Keratinocyte (primary cell): ENCODE measurements around the gene CKLF. TPM values are rescaled to one million over a fixed set of nuclear protein-coding genes. Genes with fewer than 3 reads are reported as not detected.
A peak's percentile ranks its signal among the peaks of the same experiment; 100 is the strongest.

Source experiments
- DNase-seq: peaks from one replicate; pipeline ENCODE4 v3.0.0-alpha.2; 2011; ENCODE audit warnings: low read depth, missing footprints, low spot score
- FAIRE-seq: peaks from 2 replicates; lab custom pipeline; 2011; peaks lifted over from hg19 to GRCh38; lab: Jason Lieb, UNC
- H2AFZ ChIP-seq: 2 replicates; pipeline ENCODE4 v1.6.0; 2012; ENCODE audit warnings: low read length, control low read depth, inconsistent platforms; ENCODE audit not compliant: control insufficient read depth
- H3K27ac ChIP-seq: 2 replicates; pipeline ENCODE4 v1.5.1; 2011; ENCODE audit warnings: low read length; ENCODE audit not compliant: control insufficient read depth, insufficient read depth
- H3K27me3 ChIP-seq: 3 replicates; pipeline ENCODE4 v1.6.0; 2011; ENCODE audit warnings: low read length; ENCODE audit not compliant: control insufficient read depth, insufficient read depth; ENCODE audit errors: extremely low read depth
- H3K36me3 ChIP-seq, 2 experiments: 2 replicates in 1 of 2; 3 replicates in 1 of 2; pipeline ENCODE4 v1.5.1; 2011; ENCODE audit warnings: low read length in 2 of 2, mild to moderate bottlenecking in 1 of 2; ENCODE audit not compliant: control insufficient read depth in 2 of 2, insufficient read depth in 2 of 2; ENCODE audit errors: extremely low read depth in 1 of 2
- H3K4me1 ChIP-seq: 3 replicates; pipeline ENCODE4 v1.5.1; 2011; ENCODE audit warnings: low read length; ENCODE audit not compliant: control insufficient read depth, insufficient read depth; ENCODE audit errors: extremely low read depth
- H3K4me2 ChIP-seq: 3 replicates; pipeline ENCODE4 v1.6.0; 2011; ENCODE audit warnings: low read depth, low read length; ENCODE audit not compliant: control insufficient read depth, insufficient read depth; ENCODE audit errors: extremely low read depth
- H3K4me3 ChIP-seq, 3 experiments: fragments of 200-600 bp in 1 of 3; sonication (generic) in 1 of 3; 2 replicates in 2 of 3; 3 replicates in 1 of 3; pipeline ENCODE4 v1.5.1; 2011 to 2016; ENCODE audit warnings: low read length in 3 of 3, mild to moderate bottlenecking in 3 of 3, control low read depth in 2 of 3, inconsistent platforms in 1 of 3, low read depth in 1 of 3, mixed read lengths in 1 of 3, mixed run types in 1 of 3, moderate library complexity in 1 of 3; ENCODE audit not compliant: control insufficient read depth in 2 of 3, insufficient read depth in 2 of 3; ENCODE audit errors: extremely low read depth in 1 of 3
- H3K79me2 ChIP-seq: 2 replicates; pipeline ENCODE4 v1.6.0; 2012; ENCODE audit warnings: low read length; ENCODE audit not compliant: control insufficient read depth, insufficient read depth
- H3K9ac ChIP-seq: 3 replicates; pipeline ENCODE4 v1.6.0; 2011; ENCODE audit warnings: low read length; ENCODE audit not compliant: control insufficient read depth, insufficient read depth; ENCODE audit errors: extremely low read depth
- H3K9me1 ChIP-seq: 3 replicates; pipeline ENCODE4 v1.6.0; 2011; ENCODE audit warnings: low read length; ENCODE audit not compliant: control insufficient read depth, insufficient read depth; ENCODE audit errors: extremely low read depth
- H3K9me3 ChIP-seq: 2 replicates; pipeline ENCODE4 v1.5.1; 2012; ENCODE audit warnings: low read depth, low read length; ENCODE audit not compliant: control insufficient read depth
- H4K20me1 ChIP-seq: 3 replicates; pipeline ENCODE4 v1.6.0; 2011; ENCODE audit warnings: low read length; ENCODE audit not compliant: control insufficient read depth, insufficient read depth; ENCODE audit errors: extremely low read depth
- CTCF ChIP-seq, 3 experiments: IDR thresholded peaks in 1 of 3; conservative IDR thresholded peaks in 1 of 3; optimal IDR thresholded peaks in 1 of 3; 2 replicates in 2 of 3; 3 replicates in 1 of 3; pipeline versions ENCODE3 to v1.5.1; 2011; ENCODE audit warnings: low read length in 3 of 3, mild to moderate bottlenecking in 3 of 3, moderate library complexity in 2 of 3, control low read depth in 1 of 3, inconsistent platforms in 1 of 3; ENCODE audit not compliant: insufficient read depth in 2 of 3; ENCODE audit errors: extremely low read depth in 1 of 3
- EZH2 ChIP-seq: IDR thresholded peaks from one replicate; pipeline ENCODE4 v1.6.1; 2012; ENCODE audit warnings: inconsistent platforms, mild to moderate bottlenecking, low read length, moderate library complexity
- dilution Hi-C: fragments of 300-500 bp; cut with MboI; formaldehyde crosslinking; loops from one replicate; pipeline ENCODE4 v1.7.0; 2020; ENCODE audit warnings: low sequenced_read_pairs; ENCODE audit not compliant: extremely low pct_ligation_motif_present
- polyA plus RNA-seq, 5 experiments: library from polyadenylated mRNA; depleted of rRNA in 3 of 5; stranded (reverse) in 3 of 5; stranded (forward) in 1 of 5; unstranded in 1 of 5; fragments of >200 nt; gene quantifications; 1 replicate in 1 of 5; 2 replicates in 3 of 5; 3 replicates in 1 of 5; pipeline versions ENCODE4 v1.2.1 to v1.2.3, GENCODE V29; 2011 to 2012; ENCODE audit warnings: missing spikeins in 2 of 5, low read depth in 1 of 5, low replicate concordance in 1 of 5

The CKLF gene
- polyA plus RNA-seq, 1 donor (not counting 4 experiments of a cell fraction or from before 2014, with no cell fraction given) = 38.0 TPM

DNA sequence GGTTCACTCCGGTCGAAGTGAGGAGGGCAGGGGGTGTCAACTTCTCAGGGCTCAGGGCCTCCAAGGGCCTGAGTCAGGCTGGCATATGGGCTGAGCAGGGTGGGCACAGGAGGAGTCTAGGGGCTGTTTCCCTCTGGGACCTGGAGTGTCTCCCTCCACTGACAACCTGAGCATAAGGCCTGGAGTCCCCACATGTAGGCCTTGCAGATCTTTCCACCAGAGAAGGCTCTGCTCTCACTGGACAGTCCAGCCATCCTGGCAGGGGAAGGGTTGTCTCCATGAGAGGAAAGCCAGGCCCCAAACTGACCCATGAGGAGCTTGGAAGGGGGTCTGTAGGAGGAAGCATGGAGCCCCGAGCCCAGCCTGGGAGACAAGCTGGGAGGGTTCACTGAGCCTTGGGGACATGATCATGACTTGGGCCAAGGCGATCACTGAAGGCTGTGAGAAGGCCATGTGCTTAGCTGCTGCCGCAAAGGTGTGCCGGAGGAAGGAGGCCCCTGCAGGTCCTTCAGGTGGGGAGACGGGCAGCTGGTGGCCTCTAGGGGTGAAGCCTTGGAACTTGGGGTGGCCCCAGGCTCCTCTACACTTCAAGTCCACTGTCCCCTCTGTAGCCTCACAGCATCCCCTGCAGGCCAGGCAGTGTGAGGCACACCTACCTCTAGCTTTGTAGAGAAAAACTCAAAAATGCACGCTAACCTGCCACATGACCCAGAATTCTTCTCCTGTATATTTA lies 36.8 kb downstream of the CKLF start:
- no peaks in the 10 kb centered on the region for H3K9me1 ChIP-seq
- H3K4me1 ChIP-seq = no peaks in the 10 kb centered on the region
- no peaks in the 10 kb centered on the region for H3K9me3 ChIP-seq
- no peak overlapping the region for H3K27ac ChIP-seq
- FAIRE-seq (no peak), DNase-seq (no peak)
- no peaks in the 10 kb centered on the region for H4K20me1 ChIP-seq
- no peaks in the 10 kb centered on the region for H3K79me2 ChIP-seq
- dilution Hi-C loops = no loop called here
- no peak overlapping the region for H3K4me2 ChIP-seq
- no peak for TF ChIP-seq EZH2
- peak; percentile 55 to 74 (median 67) for TF ChIP-seq CTCF (optimal IDR thresholded peaks at IDR 0.05 in 1 of 3, IDR thresholded peaks at IDR 0.05 in 1 of 3, conservative IDR thresholded peaks at IDR 0.05 in 1 of 3; ENCODE audit: extremely low read depth in 1 of 3, insufficient read depth in 2 of 3, low read length in 3 of 3)
- H3K36me3 ChIP-seq = no peaks in the 10 kb centered on the region
- H3K27me3 ChIP-seq = no peaks in the 10 kb centered on the region
- no peak overlapping the region for H2AFZ ChIP-seq
- no peak overlapping the region for H3K4me3 ChIP-seq
- H3K9ac ChIP-seq = no peak overlapping the region

- Histone ChIP-seq H3K9me3 (no peaks in the 10 kb centered on the region), H3K4me2 (no peak overlapping the region), H4K20me1 (no peaks in the 10 kb centered on the region), H3K36me3 (no peaks in the 10 kb centered on the region), H3K27ac (no peak overlapping the region), H3K9ac (no peak overlapping the region), H3K4me3 (no peak overlapping the region), H3K4me1 (no peaks in the 10 kb centered on the region), H3K27me3 (no peaks in the 10 kb centered on the region), H2AFZ (no peak overlapping the region), H3K79me2 (no peaks in the 10 kb centered on the region), H3K9me1 (no peaks in the 10 kb centered on the region)
- DNase-seq = no peak
- TF ChIP-seq EZH2 (no peak), CTCF (optimal IDR thresholded peaks at IDR 0.05 in 1 of 3, IDR thresholded peaks at IDR 0.05 in 1 of 3, conservative IDR thresholded peaks at IDR 0.05 in 1 of 3; ENCODE audit: extremely low read depth in 1 of 3, insufficient read depth in 2 of 3, low read length in 3 of 3) (no peak)
- dilution Hi-C loops = no loop called here
- no peak for FAIRE-seq
These were observed 37.9 kb downstream of the CKLF start for GRCh38 chr16:66590322-66590721.
